ENCODE measurements around the gene ENKUR.
"Not testable (repeated sequence)": the region's sequence is repeated elsewhere in the genome, so short reads cannot be mapped to it uniquely, and the experiment has no call there.

ENKUR gene

DNA sequence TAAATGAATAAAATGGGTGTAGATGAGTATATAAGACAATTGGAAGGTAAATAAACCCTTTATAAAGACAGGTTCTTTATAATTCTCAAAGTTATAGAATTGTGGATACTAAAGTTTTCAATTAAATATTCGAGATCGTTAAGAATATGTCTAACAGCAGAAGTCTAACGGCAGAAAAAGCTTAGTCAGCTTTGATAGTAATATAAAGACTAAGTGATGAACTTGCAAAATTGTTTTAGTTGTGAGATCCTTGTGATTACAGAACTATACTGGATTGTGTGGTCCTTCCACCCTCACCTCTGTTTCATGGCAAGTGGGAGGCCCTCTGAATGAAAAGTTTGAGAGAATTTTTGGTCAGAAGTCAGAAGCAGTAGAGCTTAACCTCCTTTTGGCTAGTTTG is 2.7 kb upstream of the ENKUR start:
- no peak for DNase-seq

DNA sequence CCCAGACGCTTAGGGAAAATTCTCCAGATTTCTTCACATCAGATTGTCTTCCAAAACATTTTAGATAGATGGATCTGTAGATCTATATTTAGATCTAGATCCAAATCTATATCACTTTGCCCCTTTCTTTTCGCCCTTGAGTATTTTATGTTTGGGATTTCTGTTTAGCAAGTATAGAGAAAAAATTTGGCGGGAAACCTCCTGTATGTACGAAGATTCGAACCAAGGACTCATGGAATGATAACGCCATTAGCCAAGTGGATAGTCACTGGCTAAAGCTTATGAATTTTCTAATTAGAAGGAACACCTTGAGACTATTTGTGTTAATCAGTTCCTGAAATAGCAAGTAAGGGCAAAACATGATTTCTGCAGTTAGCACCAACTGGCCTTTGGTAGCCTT is 1.7 kb upstream of the ENKUR start:
- DNase-seq = no peak

DNA sequence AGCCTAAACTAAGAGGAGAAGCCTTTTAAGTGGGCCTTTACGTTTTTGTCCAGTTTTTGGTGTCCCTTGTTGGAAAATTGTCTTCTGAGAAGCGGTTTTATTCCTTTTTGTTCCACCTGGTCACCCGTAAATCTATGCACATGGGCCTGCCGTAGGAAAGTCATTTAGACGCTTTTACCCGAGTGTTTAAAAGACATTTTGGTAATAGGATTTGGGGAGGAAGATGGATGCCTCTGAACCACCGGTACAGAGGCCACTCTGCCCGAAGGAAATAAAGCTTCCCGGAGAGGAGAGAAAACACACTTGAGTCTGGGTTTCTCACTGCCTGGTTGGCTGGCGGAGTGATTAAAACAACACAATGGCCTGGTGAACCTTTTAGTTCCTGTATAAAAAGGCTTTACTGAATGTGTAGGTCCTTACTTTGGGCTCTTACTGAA is 1.2 kb upstream of the ENKUR start:
- peak; percentile 28 for DNase-seq

- peak; percentile 92 for DNase-seq
Measured at GRCh38 chr10:25016376-25017153, 607 bp upstream of the ENKUR start, which contains the start of gene THNSL1. Gene THNSL1 (plus strand): TSS chr10:25016612. CDS start chr10:25023224, 6,612 bp downstream.

DNA sequence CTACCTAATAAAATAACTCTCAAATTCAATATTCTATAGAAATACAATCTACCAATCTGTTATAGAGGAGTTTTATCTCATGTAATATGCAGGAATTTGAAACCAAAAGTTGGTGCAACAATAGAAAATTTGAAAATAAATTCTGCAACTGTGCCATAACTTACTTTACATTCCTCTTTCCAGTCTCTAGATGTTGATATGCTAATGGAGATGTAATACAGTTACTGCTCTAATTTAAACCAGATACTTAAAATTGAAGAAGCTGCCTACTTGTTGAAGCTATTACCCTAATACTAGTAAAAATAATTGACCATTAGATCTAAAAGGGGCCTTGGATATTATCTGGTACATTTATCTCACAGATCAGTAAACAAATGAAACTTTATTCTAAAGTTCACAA is 1.4 kb downstream of the ENKUR start:
- DNase-seq = no peak

GRCh38 chr10:25011591-25011990 is 4.4 kb downstream of the ENKUR start:
- DNase-seq = not testable (repeated sequence)

DNA sequence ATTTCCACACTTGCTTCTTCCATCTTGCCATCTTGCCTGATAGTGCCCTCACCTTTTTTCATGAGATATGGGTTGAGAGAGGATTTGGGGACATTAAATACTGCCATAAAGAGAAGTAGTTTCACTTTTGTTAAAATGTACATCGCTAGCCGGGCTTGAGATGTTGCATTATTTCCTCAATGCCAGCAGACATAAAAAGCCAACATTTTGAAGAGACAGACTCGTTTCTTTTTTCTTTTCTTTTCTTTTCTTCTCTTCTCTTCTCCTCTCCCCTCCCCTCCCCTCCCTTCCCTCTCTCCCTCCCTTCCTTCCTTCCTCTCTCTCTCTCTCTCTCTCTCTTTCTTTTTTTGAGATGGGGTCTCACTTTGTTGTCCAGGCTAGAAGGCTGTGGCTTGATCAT is 17.9 kb downstream of the ENKUR start:
- DNase-seq = no peak

GRCh38 chr10:24995072-24995471 is 20.9 kb downstream of the ENKUR start:
- DNase-seq = no peak

DNA sequence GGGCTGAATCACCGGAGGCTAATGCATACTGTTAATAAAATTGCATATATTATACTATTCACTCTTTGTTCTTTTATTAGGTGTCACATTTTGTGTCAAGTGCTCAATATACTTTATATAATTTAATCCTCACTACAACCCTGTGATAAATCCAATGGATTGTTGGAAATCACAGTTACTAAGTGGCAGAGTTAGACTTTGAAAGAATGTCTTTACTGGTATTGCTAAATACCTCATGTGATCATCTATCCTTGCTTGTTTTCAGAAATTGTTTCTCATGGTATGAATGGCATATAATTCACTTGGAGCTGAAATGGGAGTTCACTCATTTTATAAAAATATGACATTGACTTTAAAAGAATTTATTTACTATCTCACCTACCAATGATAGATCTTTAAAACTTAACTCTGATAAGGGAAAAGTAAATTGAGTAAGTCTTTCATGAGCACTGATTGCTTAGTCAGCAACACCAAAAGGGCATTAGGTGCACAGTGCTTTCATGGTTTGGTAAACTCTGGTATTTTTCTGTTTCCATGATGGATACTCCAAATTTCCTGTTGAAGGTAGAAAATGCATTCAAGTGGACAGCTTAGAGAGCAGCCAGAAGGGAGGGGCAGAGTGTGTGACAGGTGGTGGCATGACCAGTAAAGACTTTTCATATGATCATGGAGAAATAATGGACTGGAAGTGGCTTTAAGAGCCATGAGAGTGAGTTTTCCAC is 22.6 kb downstream of the ENKUR start:
- DNase-seq = no peak

GRCh38 chr10:24992512-24993133 is 23.3 kb downstream of the ENKUR start:
- no peak for DNase-seq

DNA sequence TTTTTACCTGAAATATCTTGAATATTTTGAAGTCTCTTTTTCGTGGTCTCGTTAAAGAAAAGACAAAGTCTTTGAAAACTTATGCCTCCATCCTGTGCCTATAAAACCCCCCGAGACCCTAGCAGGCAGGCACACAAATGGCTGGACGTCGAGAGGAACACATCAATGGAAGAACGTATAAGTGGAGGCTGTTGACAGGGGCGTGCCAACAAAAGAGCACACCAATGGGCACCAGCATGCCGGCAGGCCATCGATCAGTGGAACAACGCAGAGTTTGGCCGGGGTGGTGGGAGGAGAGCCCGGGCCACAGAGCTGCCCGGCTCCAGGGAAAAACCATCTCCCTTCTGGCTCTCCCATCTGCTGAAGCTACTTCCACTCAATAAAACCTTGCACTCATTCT is 24.7 kb downstream of the ENKUR start:
- DNase-seq = no peak

DNA sequence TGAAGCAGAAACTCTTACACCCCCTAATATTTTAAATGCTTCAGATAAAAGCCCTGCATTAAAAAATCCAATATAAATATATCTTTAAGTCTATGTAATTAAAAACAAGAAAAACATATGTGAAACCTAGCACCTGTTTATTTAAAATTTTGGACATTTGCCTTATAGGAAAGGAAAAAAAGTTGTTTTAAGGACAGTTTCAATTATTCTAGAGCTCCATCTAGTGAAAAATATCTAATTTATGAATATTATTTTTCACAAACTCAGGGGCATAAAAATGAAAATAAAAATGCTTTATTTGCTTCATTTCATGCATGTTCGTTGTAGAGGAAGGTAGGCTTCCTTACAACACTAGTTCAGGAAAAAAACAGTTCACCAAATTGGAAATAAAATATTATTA is 26.1 kb downstream of the ENKUR start:
- DNase-seq = no peak

GRCh38 chr10:24988831-24989640 is 26.9 kb downstream of the ENKUR start:
- DNase-seq = no peak

- no peak for DNase-seq
Measured at GRCh38 chr10:24984906-24985305, 31.1 kb downstream of the ENKUR start.

DNA sequence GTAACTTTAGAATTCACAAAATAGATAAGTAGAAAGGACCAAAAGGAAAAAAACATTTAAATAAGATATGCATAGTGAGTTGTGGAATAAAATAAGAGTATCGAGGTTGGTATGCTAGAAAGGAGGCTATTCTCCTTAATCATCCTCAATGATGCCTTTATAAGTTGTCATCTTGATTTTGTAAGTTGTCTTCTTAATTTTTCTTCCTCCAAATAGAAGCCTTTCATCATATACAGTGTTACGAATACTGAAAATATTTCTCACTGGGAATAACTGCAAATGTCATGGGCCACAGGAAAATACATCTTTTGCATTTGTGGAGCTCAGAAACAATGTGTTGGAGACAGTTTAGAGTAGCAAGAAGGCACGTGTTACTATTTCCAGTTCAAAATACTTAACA is 32.0 kb downstream of the ENKUR start:
- no peak for DNase-seq

- DNase-seq = no peak
Measured at GRCh38 chr10:24983130-24983529, 32.8 kb downstream of the ENKUR start.

- no peak for DNase-seq
Measured at GRCh38 chr10:24982319-24983112, 33.4 kb downstream of the ENKUR start.

GRCh38 chr10:24981161-24981710 is 34.7 kb downstream of the ENKUR start:
- DNase-seq = no peak

DNA sequence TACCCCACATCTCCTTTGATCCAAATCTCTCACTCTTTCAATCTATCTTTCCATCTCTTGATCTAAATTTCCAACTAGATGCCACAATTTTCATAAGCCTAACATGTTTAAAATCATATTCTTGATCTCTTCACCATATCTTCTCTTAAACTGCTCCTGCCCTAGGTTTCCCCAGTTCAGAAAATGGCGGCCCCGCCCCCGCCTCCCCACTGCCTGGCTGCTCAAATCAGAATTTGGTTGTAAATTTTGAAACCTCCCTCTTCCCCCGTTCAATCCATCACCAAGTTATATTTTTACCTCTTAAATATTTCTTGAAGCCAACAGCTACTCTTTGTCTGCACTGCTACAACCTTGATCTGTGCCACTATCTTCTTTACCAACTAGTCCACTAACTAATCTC is 36.3 kb downstream of the ENKUR start:
- DNase-seq = no peak

GRCh38 chr10:24974976-24975375 is 41.0 kb downstream of the ENKUR start:
- DNase-seq = no peak

DNA sequence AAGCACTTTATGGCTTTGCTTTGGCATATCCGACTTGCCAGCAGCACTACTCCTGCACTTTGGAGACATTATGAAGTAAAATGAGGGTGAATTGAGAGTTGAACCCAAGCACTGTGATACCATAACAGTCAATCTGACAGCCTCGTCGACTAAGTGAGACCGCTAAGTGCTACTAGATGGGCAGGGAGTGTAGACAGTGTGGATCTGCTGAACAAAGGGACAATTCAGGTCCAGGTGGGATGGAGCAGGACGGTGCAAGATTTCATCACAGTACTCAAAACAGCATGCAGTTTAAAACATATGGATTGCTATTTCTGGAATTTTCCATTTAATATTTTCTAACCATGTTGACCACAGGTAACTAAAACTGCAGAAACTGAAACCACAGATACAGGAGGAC is 42.8 kb downstream of the ENKUR start:
- no peak for DNase-seq

DNA sequence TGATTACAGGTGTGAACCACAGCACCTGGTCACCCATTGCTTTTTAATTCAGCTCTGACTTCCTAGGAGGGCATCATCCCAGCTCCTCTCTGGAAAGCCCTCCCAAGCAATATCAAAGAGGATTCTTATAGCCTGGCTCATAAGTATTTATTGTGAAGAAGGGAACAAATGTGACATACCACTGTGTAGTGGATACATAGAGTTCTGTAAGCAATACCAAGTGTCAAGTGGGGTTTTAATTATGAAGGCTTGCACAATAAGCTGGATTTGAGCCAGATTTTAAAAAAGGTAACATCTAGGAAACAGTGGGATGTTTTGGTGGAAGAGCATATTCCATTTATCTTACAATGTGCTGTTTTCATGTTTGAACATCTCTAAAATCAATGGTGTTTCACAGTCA is 44.6 kb downstream of the ENKUR start:
- DNase-seq = no peak
